ENCODE data around the gene TUSC2. TPM values are rescaled to one million over a fixed set of nuclear protein-coding genes. Genes with fewer than 3 reads are reported as not detected.

The TUSC2 gene
- total and polyA plus RNA-seq, 9 of the 15 experiments (the other 6 are each of a cell fraction or from before 2014, with no cell fraction given): 2.8 to 67.5 (median 25.8) TPM

DNA sequence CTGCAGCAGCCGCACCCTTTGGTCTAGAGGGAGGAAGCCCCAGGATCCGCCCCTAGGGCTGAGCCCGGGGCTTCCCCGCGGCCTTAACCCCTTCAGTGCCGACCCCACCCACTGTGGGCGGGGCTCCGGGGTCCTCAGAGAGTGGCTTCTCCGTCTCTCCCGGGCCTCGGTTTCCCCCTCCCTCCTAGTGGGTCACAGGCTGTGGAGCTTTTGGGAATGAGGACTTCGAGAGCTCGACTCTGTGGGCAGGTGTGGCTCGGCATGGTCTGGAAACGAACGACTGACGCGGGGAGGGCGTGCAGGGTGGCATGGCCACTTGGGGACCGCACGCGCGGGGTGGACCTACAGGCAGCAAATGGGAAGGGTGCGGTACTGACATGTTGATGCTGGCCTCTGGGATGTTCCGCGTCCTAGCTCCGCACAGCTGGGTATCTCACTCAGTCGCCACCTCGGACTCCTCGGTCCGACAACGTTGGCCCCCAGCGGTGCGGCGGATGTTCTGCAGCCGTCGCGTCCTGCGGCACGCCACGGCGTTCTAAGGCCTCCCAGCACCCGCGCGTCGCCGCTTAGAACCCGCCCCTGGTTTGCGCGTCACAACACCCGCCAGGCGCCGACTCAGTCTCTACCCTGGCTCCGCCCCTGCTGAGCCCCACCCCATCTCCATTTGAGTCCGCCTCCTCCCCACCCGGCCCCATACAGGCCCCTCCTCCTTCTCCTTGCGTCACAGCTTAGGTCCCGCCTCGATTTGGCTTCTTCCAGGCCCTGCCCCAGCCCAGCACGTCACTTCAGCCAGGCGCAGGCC is 29.0 kb downstream of the TUSC2 start, which contains the start of the genes HYAL3 and NAA80 (continued):
- TF ChIP-seq, protein P1, sequence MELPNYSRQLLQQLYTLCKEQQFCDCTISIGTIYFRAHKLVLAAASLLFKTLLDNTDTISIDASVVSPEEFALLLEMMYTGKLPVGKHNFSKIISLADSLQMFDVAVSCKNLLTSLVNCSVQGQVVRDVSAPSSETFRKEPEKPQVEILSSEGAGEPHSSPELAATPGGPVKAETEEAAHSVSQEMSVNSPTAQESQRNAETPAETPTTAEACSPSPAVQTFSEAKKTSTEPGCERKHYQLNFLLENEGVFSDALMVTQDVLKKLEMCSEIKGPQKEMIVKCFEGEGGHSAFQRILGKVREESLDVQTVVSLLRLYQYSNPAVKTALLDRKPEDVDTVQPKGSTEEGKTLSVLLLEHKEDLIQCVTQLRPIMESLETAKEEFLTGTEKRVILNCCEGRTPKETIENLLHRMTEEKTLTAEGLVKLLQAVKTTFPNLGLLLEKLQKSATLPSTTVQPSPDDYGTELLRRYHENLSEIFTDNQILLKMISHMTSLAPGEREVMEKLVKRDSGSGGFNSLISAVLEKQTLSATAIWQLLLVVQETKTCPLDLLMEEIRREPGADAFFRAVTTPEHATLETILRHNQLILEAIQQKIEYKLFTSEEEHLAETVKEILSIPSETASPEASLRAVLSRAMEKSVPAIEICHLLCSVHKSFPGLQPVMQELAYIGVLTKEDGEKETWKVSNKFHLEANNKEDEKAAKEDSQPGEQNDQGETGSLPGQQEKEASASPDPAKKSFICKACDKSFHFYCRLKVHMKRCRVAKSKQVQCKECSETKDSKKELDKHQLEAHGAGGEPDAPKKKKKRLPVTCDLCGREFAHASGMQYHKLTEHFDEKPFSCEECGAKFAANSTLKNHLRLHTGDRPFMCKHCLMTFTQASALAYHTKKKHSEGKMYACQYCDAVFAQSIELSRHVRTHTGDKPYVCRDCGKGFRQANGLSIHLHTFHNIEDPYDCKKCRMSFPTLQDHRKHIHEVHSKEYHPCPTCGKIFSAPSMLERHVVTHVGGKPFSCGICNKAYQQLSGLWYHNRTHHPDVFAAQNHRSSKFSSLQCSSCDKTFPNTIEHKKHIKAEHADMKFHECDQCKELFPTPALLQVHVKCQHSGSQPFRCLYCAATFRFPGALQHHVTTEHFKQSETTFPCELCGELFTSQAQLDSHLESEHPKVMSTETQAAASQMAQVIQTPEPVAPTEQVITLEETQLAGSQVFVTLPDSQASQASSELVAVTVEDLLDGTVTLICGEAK (IDR thresholded peaks at IDR 0.05): 0 out of 2 replicates have a peak, but pooled peaks have one; percentile 15
- TF ChIP-seq, protein P1 (CRISPR knock-in tag; IDR thresholded peaks at IDR 0.05): no peak
- TF ChIP-seq, protein P2, sequence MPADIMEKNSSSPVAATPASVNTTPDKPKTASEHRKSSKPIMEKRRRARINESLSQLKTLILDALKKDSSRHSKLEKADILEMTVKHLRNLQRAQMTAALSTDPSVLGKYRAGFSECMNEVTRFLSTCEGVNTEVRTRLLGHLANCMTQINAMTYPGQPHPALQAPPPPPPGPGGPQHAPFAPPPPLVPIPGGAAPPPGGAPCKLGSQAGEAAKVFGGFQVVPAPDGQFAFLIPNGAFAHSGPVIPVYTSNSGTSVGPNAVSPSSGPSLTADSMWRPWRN (IDR thresholded peaks at IDR 0.05; ENCODE audit: low read depth): no peak
- TF ChIP-seq, protein P3, sequence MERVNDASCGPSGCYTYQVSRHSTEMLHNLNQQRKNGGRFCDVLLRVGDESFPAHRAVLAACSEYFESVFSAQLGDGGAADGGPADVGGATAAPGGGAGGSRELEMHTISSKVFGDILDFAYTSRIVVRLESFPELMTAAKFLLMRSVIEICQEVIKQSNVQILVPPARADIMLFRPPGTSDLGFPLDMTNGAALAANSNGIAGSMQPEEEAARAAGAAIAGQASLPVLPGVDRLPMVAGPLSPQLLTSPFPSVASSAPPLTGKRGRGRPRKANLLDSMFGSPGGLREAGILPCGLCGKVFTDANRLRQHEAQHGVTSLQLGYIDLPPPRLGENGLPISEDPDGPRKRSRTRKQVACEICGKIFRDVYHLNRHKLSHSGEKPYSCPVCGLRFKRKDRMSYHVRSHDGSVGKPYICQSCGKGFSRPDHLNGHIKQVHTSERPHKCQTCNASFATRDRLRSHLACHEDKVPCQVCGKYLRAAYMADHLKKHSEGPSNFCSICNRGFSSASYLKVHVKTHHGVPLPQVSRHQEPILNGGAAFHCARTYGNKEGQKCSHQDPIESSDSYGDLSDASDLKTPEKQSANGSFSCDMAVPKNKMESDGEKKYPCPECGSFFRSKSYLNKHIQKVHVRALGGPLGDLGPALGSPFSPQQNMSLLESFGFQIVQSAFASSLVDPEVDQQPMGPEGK (CRISPR knock-in tag; IDR thresholded peaks at IDR 0.05; ENCODE audit: borderline replicate concordance): no peak
- TF ChIP-seq BRD4 (IDR thresholded peaks at IDR 0.05): no peak
- no peak for TF ChIP-seq HDGF (IDR thresholded peaks at IDR 0.05)
- no peak for TF ChIP-seq ZNF445 (CRISPR knock-in tag; IDR thresholded peaks at IDR 0.05; ENCODE audit: low read depth)
- TF ChIP-seq HCFC1 (IDR thresholded peaks at IDR 0.05; ENCODE audit: low read depth, low read length): peak; percentile 54
- TF ChIP-seq NEUROD1 (IDR thresholded peaks at IDR 0.05; ENCODE audit: borderline replicate concordance, low read depth, low read length, partially characterized antibody): no peak
- TF ChIP-seq ADNP (tag; IDR thresholded peaks at IDR 0.05): no peak
- peak; percentile 58; the same call in 1 of the 2 replicates for TF ChIP-seq ZNF24 (IDR thresholded peaks at IDR 0.05)
- no peak for TF ChIP-seq ZSCAN29 (IDR thresholded peaks at IDR 0.05)
- no peak for TF ChIP-seq CSDE1 (IDR thresholded peaks at IDR 0.05)
- TF ChIP-seq MAFK (IDR thresholded peaks at IDR 0.05; ENCODE audit: low read length): no peak
- TF ChIP-seq RBM14 (IDR thresholded peaks at IDR 0.05; ENCODE audit: borderline replicate concordance, insufficient read depth, low read depth, low read length): no peak
- TF ChIP-seq SAFB (IDR thresholded peaks at IDR 0.05; ENCODE audit: borderline replicate concordance, low read depth, low read length): no peak
- TF ChIP-seq SNIP1 (IDR thresholded peaks at IDR 0.05; ENCODE audit: low read depth): no peak
- no peak for TF ChIP-seq TGIF2 (CRISPR knock-in tag; IDR thresholded peaks at IDR 0.05)
